Testis (tissue), 3 donors: Measurements from ENCODE around the gene LEMD2. TPM values are rescaled to one million over a fixed set of nuclear protein-coding genes. Genes with fewer than 3 reads are reported as not detected.

Experiments
- DNase-seq: peaks from one replicate; pipeline ENCODE4 v3.0.0-alpha.2; 2019
- H3K27ac ChIP-seq, 2 donors: fragments of 200-600 bp; sonication (generic); one replicate each; pipeline ENCODE4 v1.5.1; 2019
- H3K27me3 ChIP-seq: fragments of 200-600 bp; sonication (generic); one replicate; pipeline ENCODE4 v1.5.1; 2019
- H3K36me3 ChIP-seq: fragments of 200-600 bp; sonication (generic); one replicate; pipeline ENCODE4 v1.5.1; 2017; ENCODE audit warnings: low read depth; ENCODE audit errors: missing control alignments
- H3K4me1 ChIP-seq: fragments of 200-600 bp; sonication (generic); one replicate; pipeline ENCODE4 v1.5.1; 2019
- H3K4me3 ChIP-seq, 2 donors: fragments of 200-600 bp; sonication (generic); one replicate each; pipeline ENCODE4 v1.5.1; 2017 to 2019
- H3K9me3 ChIP-seq: fragments of 200-600 bp; sonication (generic); one replicate; pipeline ENCODE4 v1.5.1; 2017
- CTCF ChIP-seq, 3 experiments: fragments of 450-650 bp in 2 of 3; fragments of 200-600 bp in 1 of 3; sonication (generic) in 1 of 3; IDR thresholded peaks; one replicate each; pipeline ENCODE4 v1.5.1; 2016 to 2019; ENCODE audit warnings: antibody characterized with exemption in 3 of 3, mild to moderate bottlenecking in 2 of 3, moderate library complexity in 1 of 3
- POLR2A ChIP-seq: fragments of 450-650 bp; IDR thresholded peaks from one replicate; pipeline ENCODE4 v1.6.1; 2017; ENCODE audit warnings: antibody characterized with exemption, mild to moderate bottlenecking, moderate library complexity
- WGBS, 2 donors: methylation state at CpG; one replicate each; pipeline ENCODE4 v1.1.5; 2018; 5-methylcytosine and 5-hydroxymethylcytosine counted together
- intact Hi-C: fragments of 100-400 bp; cut with DNase I; formaldehyde crosslinking; loops from one replicate; pipeline ENCODE4 v1.15.1; 2023; ENCODE audit warnings: low total_unique reads
- polyA plus RNA-seq: library from polyadenylated mRNA; stranded (reverse); fragments of 350-450 nt; fragmentation: Illumina TruSeq; extraction: RNeasy Lipid Tissue Mini Kit (QIAGEN cat#74804); gene quantifications from one replicate; pipeline ENCODE4 v1.2.3, GENCODE V29; 2014; ENCODE audit warnings: low read depth, low replicate concordance; ENCODE audit not compliant: insufficient read depth
- total RNA-seq, 2 donors: library from RNA; depleted of rRNA; stranded (reverse); fragments of >200 nt; gene quantifications; one replicate each; pipeline ENCODE4 v1.2.3, GENCODE V29; 2016

LEMD2 gene
- total and polyA plus RNA-seq, 3 donors from 2014 or later: 71.2 to 89.5 (median 77.0) TPM

- H3K27ac ChIP-seq: no peak overlapping the region
- no peaks in the 10 kb centered on the region for H3K27me3 ChIP-seq
- DNase-seq: no peak
- TF ChIP-seq POLR2A (no peak), CTCF (IDR thresholded peaks at IDR 0.05) (no peak)
- no peak overlapping the region for H3K4me3 ChIP-seq
- no peaks in the 10 kb centered on the region for H3K9me3 ChIP-seq
- intact Hi-C loops: no loop called here
- H3K4me1 ChIP-seq: peaks cover 7% of the 10 kb centered on the region
- no peaks in the 10 kb centered on the region for H3K36me3 ChIP-seq
- 89% methylated on average over 13 to 14 of the region's 14 CpGs for WGBS, 2 donors
These were observed 38.9 kb upstream of the LEMD2 start for GRCh38 chr6:33827546-33828451.

GRCh38 chr6:33826537-33826936, 37.6 kb upstream of the LEMD2 start:
- Histone ChIP-seq H3K27ac (no peak overlapping the region), H3K4me1 (peaks cover 7% of the 10 kb centered on the region), H3K27me3 (no peaks in the 10 kb centered on the region), H3K36me3 (no peaks in the 10 kb centered on the region), H3K9me3 (no peaks in the 10 kb centered on the region), H3K4me3 (no peak overlapping the region)
- DNase-seq: no peak
- TF ChIP-seq POLR2A (no peak), CTCF (IDR thresholded peaks at IDR 0.05) (no peak)
- intact Hi-C loops: no loop called here
- WGBS, 2 donors: 56% methylated on average over 2 of the region's 2 CpGs; no CpG with 5 or more reads in 1 of the 2 donors

GRCh38 chr6:33824461-33825154, 35.7 kb upstream of the LEMD2 start:
- H3K27me3 ChIP-seq: no peaks in the 10 kb centered on the region
- H3K27ac ChIP-seq: no peak overlapping the region
- TF ChIP-seq CTCF (IDR thresholded peaks at IDR 0.05) (no peak), POLR2A (no peak)
- no peak overlapping the region for H3K4me3 ChIP-seq
- H3K9me3 ChIP-seq: no peaks in the 10 kb centered on the region
- intact Hi-C loops: no loop called here
- WGBS, 2 donors: 51 to 63% methylated on average over 15 of the region's 15 CpGs
- DNase-seq: no peak
- peaks cover 7% of the 10 kb centered on the region for H3K4me1 ChIP-seq
- no peaks in the 10 kb centered on the region for H3K36me3 ChIP-seq

- intact Hi-C loops: no loop called here
- Histone ChIP-seq H3K36me3 (no peaks in the 10 kb centered on the region), H3K4me3 (no peak overlapping the region), H3K4me1 (peaks cover 7% of the 10 kb centered on the region), H3K9me3 (no peaks in the 10 kb centered on the region), H3K27ac (no peak overlapping the region), H3K27me3 (no peaks in the 10 kb centered on the region)
- TF ChIP-seq CTCF (IDR thresholded peaks at IDR 0.05) (no peak), POLR2A (no peak)
- WGBS, 2 donors: 58 to 64% methylated on average over 2 of the region's 2 CpGs
- no peak for DNase-seq
These were observed 34.9 kb upstream of the LEMD2 start for GRCh38 chr6:33823806-33824205.
